K562 (cell line): Measurements from ENCODE around the gene GSTO2. TPM values are rescaled to one million over a fixed set of nuclear protein-coding genes. Genes with fewer than 3 reads are reported as not detected.

Source experiments
- ARID4B ChIP-seq: sonication (generic); formaldehyde crosslinking; IDR thresholded peaks from 2 replicates; pipeline ENCODE4 v1.8.0; 2022; ENCODE audit warnings: mild to moderate bottlenecking, missing genetic modification reagents
- ATF1 ChIP-seq, 2 experiments: fragments of 450-650 bp in 1 of 2; IDR thresholded peaks; 2 replicates each; pipeline ENCODE4 v1.6.1; 2016; ENCODE audit warnings: missing compliant biosample characterization in 1 of 2, missing genetic modification characterization in 1 of 2
- CBX2 ChIP-seq: fragments of 200-600 bp; sonication (generic); IDR thresholded peaks from one replicate; pipeline ENCODE4 v1.6.1; 2012; ENCODE audit warnings: mild to moderate bottlenecking, low read length, inconsistent platforms; ENCODE audit not compliant: insufficient read depth, poor library complexity, severe bottlenecking
- CXXC5 ChIP-seq: fragments of 250-450 bp; sonication (Bioruptor Pico); IDR thresholded peaks from 2 replicates; pipeline ENCODE4 v1.8.0; 2022; ENCODE audit warnings: inconsistent platforms, mild to moderate bottlenecking, moderate library complexity
- GABPB1 ChIP-seq: sonication (generic); formaldehyde crosslinking; IDR thresholded peaks from 2 replicates; pipeline ENCODE4 v1.8.0; 2022; ENCODE audit warnings: mild to moderate bottlenecking, missing genetic modification reagents
- HMG20B ChIP-seq: fragments of 250-450 bp; sonication (Bioruptor Pico); IDR thresholded peaks from 2 replicates; pipeline ENCODE4 v1.5.0; 2021; ENCODE audit warnings: mild to moderate bottlenecking
- IFI16 ChIP-seq: fragments of 250-450 bp; sonication (Bioruptor Pico); IDR thresholded peaks from 2 replicates; pipeline ENCODE4 v2.1.2; 2022; ENCODE audit warnings: mild to moderate bottlenecking, inconsistent platforms
- KDM2B ChIP-seq: fragments of 250-450 bp; sonication (Bioruptor Pico); IDR thresholded peaks from 2 replicates; pipeline ENCODE4 v1.8.0; 2021; ENCODE audit warnings: mild to moderate bottlenecking, moderate library complexity
- MXI1 ChIP-seq: IDR thresholded peaks from 2 replicates; pipeline ENCODE4 v1.6.1; 2011; ENCODE audit warnings: low read depth, mild to moderate bottlenecking, improper control_type of control experiment, low read length
- MYNN ChIP-seq, 2 experiments: sonication (generic); formaldehyde crosslinking in 1 of 2; IDR thresholded peaks; 2 replicates each; pipeline versions ENCODE4 v1.5.0 to v1.6.1; 2016 to 2020; ENCODE audit warnings: antibody characterized with exemption in 1 of 2, missing genetic modification reagents in 1 of 2
- RAD21 ChIP-seq, 2 experiments: fragments of 250-450 bp in 1 of 2; fragments of 450-650 bp in 1 of 2; sonication (Bioruptor Pico) in 1 of 2; formaldehyde crosslinking in 1 of 2; IDR thresholded peaks in 1 of 2; conservative IDR thresholded peaks in 1 of 2; 2 replicates each; pipeline versions ENCODE4 v1.4.0 to v1.8.0; 2020 to 2022; ENCODE audit warnings: mild to moderate bottlenecking in 2 of 2, moderate library complexity in 1 of 2
- RBM15 ChIP-seq: fragments of 200-400 bp; formaldehyde crosslinking; IDR thresholded peaks from 2 replicates; pipeline ENCODE4 v1.6.1; 2018; ENCODE audit warnings: mild to moderate bottlenecking, low read length, moderate library complexity; ENCODE audit not compliant: insufficient read depth
- SAP30 ChIP-seq: fragments of 200-600 bp; sonication (generic); IDR thresholded peaks from 2 replicates; pipeline ENCODE4 v1.6.1; 2012; ENCODE audit warnings: borderline replicate concordance, low read depth, mild to moderate bottlenecking, moderate library complexity, low read length, control low read depth, inconsistent platforms; ENCODE audit not compliant: insufficient read depth, poor library complexity, severe bottlenecking
- SP2 ChIP-seq: IDR thresholded peaks from 2 replicates; pipeline ENCODE4 v1.6.1; 2011; ENCODE audit warnings: mild to moderate bottlenecking, low read depth, low read length, moderate library complexity; ENCODE audit not compliant: poor library complexity, severe bottlenecking; ENCODE audit errors: extremely low read depth
- STAT6 ChIP-seq: sonication (generic); formaldehyde crosslinking; IDR thresholded peaks from 2 replicates; pipeline ENCODE4 v1.8.1; 2023; ENCODE audit warnings: mild to moderate bottlenecking, missing genetic modification reagents
- U2AF2 ChIP-seq: fragments of 200-400 bp; formaldehyde crosslinking; optimal IDR thresholded peaks from 2 replicates; pipeline ENCODE3; 2017; ENCODE audit warnings: low read depth, mild to moderate bottlenecking, low read length
- polyA plus RNA-seq, 8 experiments: library from polyadenylated mRNA; depleted of rRNA in 4 of 8; stranded (reverse) in 5 of 8; unstranded in 3 of 8; fragments of >200 nt; fragmentation: Nextera tagmentation in 2 of 8; fragmentation: Illumina TruSeq in 1 of 8; extraction: Ambion mirVana in 2 of 8; extraction: Trizol in 1 of 8; gene quantifications; 2 replicates each; pipeline versions ENCODE4 v1.2.1 to v1.2.3, GENCODE V29; 2011 to 2014; ENCODE audit warnings: inconsistent platforms in 1 of 8, missing spikeins in 1 of 8
- total RNA-seq, 7 experiments: library from RNA; depleted of rRNA in 6 of 7; stranded (reverse); fragments of >200 nt in 6 of 7; fragmentation: Illumina TruSeq in 2 of 7; extraction: Trizol in 2 of 7; gene quantifications; 2 replicates each; pipeline versions ENCODE4 v1.2.1 to v1.2.3, GENCODE V29; 2011 to 2021; ENCODE audit warnings: low replicate concordance in 1 of 7
- TF ChIP-seq, protein P1 (sequence below): fragments of 250-450 bp; sonication (Bioruptor Pico); IDR thresholded peaks from 2 replicates; pipeline ENCODE4 v1.4.0; 2020; ENCODE audit warnings: mild to moderate bottlenecking

GSTO2 gene
- total and polyA plus RNA-seq, 9 of the 15 experiments (the other 6 are each of a cell fraction or from before 2014, with no cell fraction given), result 0.18 to 1.8 (median 0.90) TPM

DNA sequence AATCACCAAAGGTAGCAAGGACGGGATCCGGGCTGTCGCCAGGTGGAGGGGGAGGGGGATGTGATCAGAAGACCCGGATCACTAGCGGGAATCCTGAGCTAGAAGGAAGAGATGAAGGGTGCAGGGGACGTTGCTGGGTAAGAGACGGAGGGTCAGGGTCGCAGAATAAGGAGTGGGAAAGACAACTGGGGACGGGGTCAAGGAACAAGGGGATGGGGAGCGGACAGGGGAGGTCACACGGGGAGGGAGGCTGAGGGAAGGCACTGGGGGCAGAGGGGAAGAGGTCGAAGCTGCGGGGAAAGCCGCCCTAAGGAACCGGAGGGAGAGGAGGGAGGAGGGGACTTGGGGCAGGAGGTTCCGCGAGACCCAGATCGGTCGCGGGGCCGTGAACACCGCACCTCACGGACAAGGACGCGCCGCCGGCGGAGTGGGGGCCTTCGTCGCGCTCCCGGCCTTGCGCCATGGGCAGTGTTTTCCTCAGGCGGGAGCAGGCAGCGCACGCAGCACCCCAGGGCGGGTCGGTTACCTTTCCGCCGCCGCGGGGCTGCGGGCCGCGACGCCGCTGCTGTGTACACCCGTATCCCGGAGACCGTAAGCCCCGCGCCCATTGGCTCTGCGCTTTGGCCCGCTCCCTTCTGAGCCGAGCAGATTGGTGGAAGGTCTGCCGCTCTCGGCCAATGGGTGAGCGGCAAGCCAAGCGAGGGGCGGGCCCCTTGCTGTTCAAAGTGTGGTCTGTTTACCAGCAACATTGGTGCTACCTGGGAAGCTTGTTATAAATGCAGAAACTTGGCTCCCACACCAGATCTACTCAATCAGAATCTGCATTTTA lies 37.0 kb upstream of the GSTO2 start, which contains the start of gene CFAP43 (continued):
- TF ChIP-seq RAD21 (CRISPR knock-in tag; conservative IDR thresholded peaks at IDR 0.05 in 1 of 2, IDR thresholded peaks at IDR 0.05 in 1 of 2) (no peak), U2AF2 (no peak), SP2 (peak; percentile 26), STAT6 (CRISPR knock-in tag) (no peak), SAP30 (peak; percentile 75), HMG20B (CRISPR knock-in tag) (no peak), GABPB1 (CRISPR knock-in tag) (peak; percentile 47; the same call in 1 of the 2 replicates), KDM2B (CRISPR knock-in tag) (no peak), MYNN (IDR thresholded peaks at IDR 0.05) (no peak), MYNN (CRISPR knock-in tag; IDR thresholded peaks at IDR 0.05) (no peak), RBM15 (no peak), ARID4B (peak; percentile 44; the same call in 1 of the 2 replicates), CBX2 (no peak), ATF1 (CRISPR knock-in tag; IDR thresholded peaks at IDR 0.05) (no peak), ATF1 (tag; IDR thresholded peaks at IDR 0.05) (peak; percentile 45; the same call in 1 of the 2 replicates), CXXC5 (CRISPR knock-in tag) (peak; percentile 89), IFI16 (CRISPR knock-in tag) (no peak), MXI1 (peak; percentile 85)
- TF ChIP-seq, protein P1, sequence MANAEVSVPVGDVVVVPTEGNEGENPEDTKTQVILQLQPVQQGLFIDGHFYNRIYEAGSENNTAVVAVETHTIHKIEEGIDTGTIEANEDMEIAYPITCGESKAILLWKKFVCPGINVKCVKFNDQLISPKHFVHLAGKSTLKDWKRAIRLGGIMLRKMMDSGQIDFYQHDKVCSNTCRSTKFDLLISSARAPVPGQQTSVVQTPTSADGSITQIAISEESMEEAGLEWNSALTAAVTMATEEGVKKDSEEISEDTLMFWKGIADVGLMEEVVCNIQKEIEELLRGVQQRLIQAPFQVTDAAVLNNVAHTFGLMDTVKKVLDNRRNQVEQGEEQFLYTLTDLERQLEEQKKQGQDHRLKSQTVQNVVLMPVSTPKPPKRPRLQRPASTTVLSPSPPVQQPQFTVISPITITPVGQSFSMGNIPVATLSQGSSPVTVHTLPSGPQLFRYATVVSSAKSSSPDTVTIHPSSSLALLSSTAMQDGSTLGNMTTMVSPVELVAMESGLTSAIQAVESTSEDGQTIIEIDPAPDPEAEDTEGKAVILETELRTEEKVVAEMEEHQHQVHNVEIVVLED (CRISPR knock-in tag), result peak; percentile 39; the same call in 1 of the 2 replicates
